Activated CD4-positive, alpha-beta T cell treated with anti-CD3 and anti-CD28 coated beads, Interleukin-2, amount 10 ng/mL, durations not matched to agents 7 days and 5 days (primary cell): Measurements from ENCODE around the gene SH3RF3. TPM values are rescaled to one million over a fixed set of nuclear protein-coding genes. Genes with fewer than 3 reads are reported as not detected.

Source experiments
- CTCF ChIA-PET: fragments of 350-600 bp; sonication (Branson Sonifier 250); formaldehyde crosslinking; loops from one replicate; lab custom pipeline; 2021; ENCODE audit warnings: antibody characterized with exemption; lab: Charles Lee
- POLR2A ChIA-PET: fragments of 350-600 bp; sonication (Branson Sonifier 250); formaldehyde crosslinking; loops from one replicate; lab custom pipeline; 2021; ENCODE audit warnings: antibody characterized with exemption; lab: Charles Lee
- DNase-seq: peaks from one replicate; pipeline ENCODE4 v3.0.0-alpha.2; 2020
- H3K27ac Mint-ChIP-seq: one replicate; pipeline ENCODE4 v1.8.0; 2021; ENCODE audit warnings: mild to moderate bottlenecking, moderate library complexity, mixed read lengths
- H3K27me3 Mint-ChIP-seq: one replicate; pipeline ENCODE4 v1.8.0; 2021; ENCODE audit warnings: mixed read lengths
- H3K36me3 Mint-ChIP-seq: one replicate; pipeline ENCODE4 v1.8.0; 2021; ENCODE audit warnings: low read depth, mixed read lengths
- H3K4me1 Mint-ChIP-seq: one replicate; pipeline ENCODE4 v1.8.0; 2021; ENCODE audit warnings: mixed read lengths
- H3K4me3 Mint-ChIP-seq: one replicate; pipeline ENCODE4 v1.8.0; 2021; ENCODE audit warnings: mild to moderate bottlenecking, moderate library complexity, mixed read lengths
- H3K9me3 Mint-ChIP-seq: one replicate; pipeline ENCODE4 v1.8.0; 2021; ENCODE audit warnings: mixed read lengths
- total RNA-seq, 2 experiments: library from RNA; stranded (reverse); gene quantifications; one replicate each; pipeline ENCODE4 v1.2.3, GENCODE V29; 2021

SH3RF3 gene
- total RNA-seq, 2 experiments from 2014 or later: 0.08 to 0.17 TPM

GRCh38 chr2:109472331-109472959 lies 343.4 kb downstream of the SH3RF3 start:
- no peak for DNase-seq
- POLR2A ChIA-PET: no interaction called here
- CTCF ChIA-PET: interaction anchor here (0.8 kb wide), 1 partner anchor 237 kb away, joined by 3 read pairs; no protein-coding TSS in a partner anchor
- Mint-ChIP-seq H3K4me1 (peaks cover 8% of the 10 kb centered on the region), H3K27ac (no peak overlapping the region), H3K4me3 (no peak overlapping the region), H3K36me3 (no peaks in the 10 kb centered on the region), H3K27me3 (no peaks in the 10 kb centered on the region), H3K9me3 (no peaks in the 10 kb centered on the region)

GRCh38 chr2:109472974-109473373 lies 344.0 kb downstream of the SH3RF3 start:
- Mint-ChIP-seq H3K27ac (no peak overlapping the region), H3K4me1 (peaks cover 8% of the 10 kb centered on the region)
- CTCF ChIA-PET: no interaction called here

GRCh38 chr2:109473616-109474318 lies 344.8 kb downstream of the SH3RF3 start:
- Mint-ChIP-seq H3K36me3 (no peaks in the 10 kb centered on the region), H3K4me1 (peaks cover 8% of the 10 kb centered on the region), H3K9me3 (no peaks in the 10 kb centered on the region), H3K27me3 (no peaks in the 10 kb centered on the region), H3K27ac (no peak overlapping the region), H3K4me3 (no peak overlapping the region)
- ChIA-PET CTCF (no interaction called here), POLR2A (no interaction called here)
- no peak for DNase-seq

More at GRCh38 chr2:109472974-109473373, 344.0 kb downstream of the SH3RF3 start:
- POLR2A ChIA-PET: no interaction called here
- Mint-ChIP-seq H3K36me3 (no peaks in the 10 kb centered on the region), H3K27me3 (no peaks in the 10 kb centered on the region), H3K4me3 (no peak overlapping the region), H3K9me3 (no peaks in the 10 kb centered on the region)
- no peak for DNase-seq

GRCh38 chr2:109474319-109474825 lies 345.4 kb downstream of the SH3RF3 start:
- H3K27me3 Mint-ChIP-seq: no peaks in the 10 kb centered on the region
- no peak overlapping the region for H3K27ac Mint-ChIP-seq
- no peak for DNase-seq
- H3K9me3 Mint-ChIP-seq: no peaks in the 10 kb centered on the region
- H3K4me3 Mint-ChIP-seq: no peak overlapping the region
- H3K36me3 Mint-ChIP-seq: no peaks in the 10 kb centered on the region
- CTCF ChIA-PET: no interaction called here
- POLR2A ChIA-PET: no interaction called here
- peaks cover 8% of the 10 kb centered on the region for H3K4me1 Mint-ChIP-seq

- Mint-ChIP-seq H3K27ac (no peak overlapping the region), H3K9me3 (no peaks in the 10 kb centered on the region), H3K27me3 (peaks cover under 1% of the 10 kb centered on the region), H3K36me3 (no peaks in the 10 kb centered on the region), H3K4me3 (no peak overlapping the region), H3K4me1 (peaks cover 8% of the 10 kb centered on the region)
- ChIA-PET POLR2A (interaction anchor here (0.5 kb wide), 1 partner anchor 8 kb away, joined by 7 read pairs; no protein-coding TSS in a partner anchor), CTCF (no interaction called here)
- no peak for DNase-seq
Measured at GRCh38 chr2:109475531-109476210, 346.7 kb downstream of the SH3RF3 start.

- no peak overlapping the region for H3K27ac Mint-ChIP-seq
- no peak overlapping the region for H3K4me3 Mint-ChIP-seq
- DNase-seq: no peak
- ChIA-PET POLR2A (no interaction called here), CTCF (no interaction called here)
- H3K36me3 Mint-ChIP-seq: no peaks in the 10 kb centered on the region
- no peaks in the 10 kb centered on the region for H3K9me3 Mint-ChIP-seq
- H3K4me1 Mint-ChIP-seq: peaks cover 8% of the 10 kb centered on the region
- peaks cover 3% of the 10 kb centered on the region for H3K27me3 Mint-ChIP-seq
Measured at GRCh38 chr2:109476641-109477441, 347.8 kb downstream of the SH3RF3 start.

GRCh38 chr2:109478906-109479493 lies 350.0 kb downstream of the SH3RF3 start:
- no peaks in the 10 kb centered on the region for H3K36me3 Mint-ChIP-seq
- no peak overlapping the region for H3K27ac Mint-ChIP-seq
- CTCF ChIA-PET: interaction anchor here (1.3 kb wide), 1 partner anchor 31 kb away, joined by 3 read pairs; no protein-coding TSS in a partner anchor
- H3K27me3 Mint-ChIP-seq: peaks cover 3% of the 10 kb centered on the region
- no peak overlapping the region for H3K4me3 Mint-ChIP-seq
- no peak for DNase-seq
- no peaks in the 10 kb centered on the region for H3K9me3 Mint-ChIP-seq
- H3K4me1 Mint-ChIP-seq: peaks cover 8% of the 10 kb centered on the region
- POLR2A ChIA-PET: no interaction called here

GRCh38 chr2:109479804-109480203 lies 350.8 kb downstream of the SH3RF3 start:
- Mint-ChIP-seq H3K4me1 (peaks cover 8% of the 10 kb centered on the region), H3K36me3 (no peaks in the 10 kb centered on the region), H3K27me3 (peaks cover 3% of the 10 kb centered on the region), H3K9me3 (no peaks in the 10 kb centered on the region), H3K4me3 (no peak overlapping the region), H3K27ac (no peak overlapping the region)
- no peak for DNase-seq
- POLR2A ChIA-PET: no interaction called here
- CTCF ChIA-PET: no interaction called here

- ChIA-PET CTCF (interaction anchor here (1.4 to 3.0 kb wide), 2 partner anchors 29 to 34 kb away, joined by 4 to 7 read pairs; no protein-coding TSS in a partner anchor), POLR2A (no interaction called here)
- Mint-ChIP-seq H3K9me3 (no peaks in the 10 kb centered on the region), H3K4me1 (peaks cover 5% of the 10 kb centered on the region), H3K4me3 (no peak overlapping the region), H3K27me3 (peaks cover 3% of the 10 kb centered on the region), H3K36me3 (no peaks in the 10 kb centered on the region), H3K27ac (no peak overlapping the region)
- DNase-seq: no peak
Measured at GRCh38 chr2:109480486-109481195, 351.6 kb downstream of the SH3RF3 start.

GRCh38 chr2:109481196-109481555 lies 352.2 kb downstream of the SH3RF3 start:
- CTCF ChIA-PET: interaction anchor here (1.4 to 3.0 kb wide), 2 partner anchors 29 to 35 kb away, joined by 4 to 7 read pairs; no protein-coding TSS in a partner anchor
- Mint-ChIP-seq H3K4me3 (no peak overlapping the region), H3K27ac (no peak overlapping the region), H3K9me3 (no peaks in the 10 kb centered on the region), H3K4me1 (no peaks in the 10 kb centered on the region), H3K36me3 (no peaks in the 10 kb centered on the region), H3K27me3 (peaks cover 3% of the 10 kb centered on the region)
- POLR2A ChIA-PET: no interaction called here
- no peak for DNase-seq

GRCh38 chr2:109481599-109481998 lies 352.6 kb downstream of the SH3RF3 start:
- ChIA-PET POLR2A (no interaction called here), CTCF (interaction anchor here (1.4 to 3.0 kb wide), 2 partner anchors 29 to 35 kb away, joined by 4 to 7 read pairs; no protein-coding TSS in a partner anchor)
- H3K4me1 Mint-ChIP-seq: no peaks in the 10 kb centered on the region
- peaks cover 3% of the 10 kb centered on the region for H3K27me3 Mint-ChIP-seq
- no peak overlapping the region for H3K4me3 Mint-ChIP-seq
- no peak for DNase-seq
- no peaks in the 10 kb centered on the region for H3K9me3 Mint-ChIP-seq
- H3K36me3 Mint-ChIP-seq: no peaks in the 10 kb centered on the region
- H3K27ac Mint-ChIP-seq: no peak overlapping the region
